BE2C (cell line): Measurements from ENCODE around the gene MAP3K13.

ENCODE experiments used
- DNase-seq: peaks from one replicate; pipeline ENCODE4 v3.0.0-alpha.2; 2020
- H3K27me3 ChIP-seq: fragments of 250-450 bp; sonication (Bioruptor Pico); 2 replicates; pipeline ENCODE4 v1.5.1; 2020; ENCODE audit warnings: mild to moderate bottlenecking
- H3K36me3 ChIP-seq: fragments of 250-450 bp; sonication (Bioruptor Pico); 2 replicates; pipeline ENCODE4 v1.5.1; 2020; ENCODE audit warnings: mild to moderate bottlenecking
- H3K4me1 ChIP-seq: fragments of 250-450 bp; sonication (Bioruptor Pico); 2 replicates; pipeline ENCODE4 v1.5.1; 2020
- H3K4me3 ChIP-seq: 2 replicates; pipeline ENCODE4 v1.5.1; 2011; ENCODE audit warnings: low read depth, low read length
- H3K9me3 ChIP-seq: fragments of 250-450 bp; sonication (Bioruptor Pico); 2 replicates; pipeline ENCODE4 v1.5.1; 2020
- TF ChIP-seq, protein P1 (sequence below): IDR thresholded peaks from 2 replicates; pipeline ENCODE4 v1.5.1; 2012; ENCODE audit warnings: mild to moderate bottlenecking, low read depth, low read length

The MAP3K13 gene

DNA sequence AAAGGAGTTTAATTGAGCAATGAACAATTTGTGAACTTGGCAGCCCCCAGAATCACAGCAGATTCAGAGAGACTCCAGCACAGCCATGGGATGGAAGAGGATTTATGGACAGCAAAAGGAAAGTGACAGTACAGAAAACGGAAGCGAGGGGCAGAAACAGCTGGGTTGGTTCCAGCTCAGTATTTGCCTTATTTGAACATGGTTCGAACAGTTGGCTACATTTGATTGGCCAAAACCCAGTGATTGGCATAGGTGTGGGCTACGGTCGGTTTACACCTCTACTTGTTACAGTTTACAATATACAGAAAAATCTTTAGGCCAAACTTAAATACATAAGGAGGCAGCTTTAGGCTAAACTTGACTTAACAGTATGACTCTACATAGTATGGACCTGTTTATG, 9.7 kb upstream of the MAP3K13 start:
- Histone ChIP-seq H3K36me3 (no peaks in the 10 kb centered on the region), H3K4me3 (no peak overlapping the region), H3K27me3 (no peaks in the 10 kb centered on the region; the same call in 1 of the 2 replicates), H3K4me1 (peaks cover 6% of the 10 kb centered on the region), H3K9me3 (no peaks in the 10 kb centered on the region)
- DNase-seq, result no peak
- TF ChIP-seq, protein P1, sequence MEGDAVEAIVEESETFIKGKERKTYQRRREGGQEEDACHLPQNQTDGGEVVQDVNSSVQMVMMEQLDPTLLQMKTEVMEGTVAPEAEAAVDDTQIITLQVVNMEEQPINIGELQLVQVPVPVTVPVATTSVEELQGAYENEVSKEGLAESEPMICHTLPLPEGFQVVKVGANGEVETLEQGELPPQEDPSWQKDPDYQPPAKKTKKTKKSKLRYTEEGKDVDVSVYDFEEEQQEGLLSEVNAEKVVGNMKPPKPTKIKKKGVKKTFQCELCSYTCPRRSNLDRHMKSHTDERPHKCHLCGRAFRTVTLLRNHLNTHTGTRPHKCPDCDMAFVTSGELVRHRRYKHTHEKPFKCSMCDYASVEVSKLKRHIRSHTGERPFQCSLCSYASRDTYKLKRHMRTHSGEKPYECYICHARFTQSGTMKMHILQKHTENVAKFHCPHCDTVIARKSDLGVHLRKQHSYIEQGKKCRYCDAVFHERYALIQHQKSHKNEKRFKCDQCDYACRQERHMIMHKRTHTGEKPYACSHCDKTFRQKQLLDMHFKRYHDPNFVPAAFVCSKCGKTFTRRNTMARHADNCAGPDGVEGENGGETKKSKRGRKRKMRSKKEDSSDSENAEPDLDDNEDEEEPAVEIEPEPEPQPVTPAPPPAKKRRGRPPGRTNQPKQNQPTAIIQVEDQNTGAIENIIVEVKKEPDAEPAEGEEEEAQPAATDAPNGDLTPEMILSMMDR, result no peak

DNA sequence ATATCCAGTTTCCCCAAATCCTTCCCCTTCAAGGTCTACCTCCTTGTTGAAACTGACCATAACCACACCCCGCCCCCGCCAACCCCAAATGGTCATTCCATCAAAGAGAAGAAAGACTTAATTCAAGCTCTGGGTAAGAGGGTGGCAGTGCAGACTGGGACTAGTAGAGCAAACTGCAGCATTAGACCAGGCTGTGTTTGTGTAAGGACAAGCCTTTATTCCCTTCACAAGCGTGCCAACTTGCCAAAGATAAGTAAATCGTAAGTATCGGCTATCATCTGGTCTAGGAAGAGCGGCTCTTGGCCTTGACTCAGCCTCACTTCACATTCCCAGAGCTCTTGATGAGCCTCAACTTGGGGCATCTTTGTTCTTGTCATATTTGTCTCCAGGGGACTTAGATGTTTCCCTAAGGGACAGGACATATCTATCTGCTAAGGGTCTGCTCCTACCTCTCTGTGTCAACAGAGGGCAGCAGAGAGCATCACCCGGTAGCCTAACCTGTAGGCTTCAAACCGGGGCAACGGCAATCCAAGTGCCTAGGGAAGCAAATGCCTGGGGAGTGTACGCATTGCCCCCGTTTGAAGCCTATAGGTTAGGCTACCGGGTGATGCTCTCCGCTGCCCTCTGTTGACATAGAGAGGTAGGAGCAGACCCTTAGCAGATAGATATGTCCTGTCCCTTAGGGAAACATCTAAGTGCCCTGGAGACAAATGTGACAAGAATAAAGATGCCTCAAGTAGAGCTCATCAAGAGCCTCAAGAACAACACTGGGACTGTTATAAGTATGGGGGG, 8.9 kb upstream of the MAP3K13 start:
- TF ChIP-seq, protein P1, result peak; percentile 87
- Histone ChIP-seq H3K36me3 (no peaks in the 10 kb centered on the region), H3K9me3 (no peaks in the 10 kb centered on the region), H3K27me3 (no peaks in the 10 kb centered on the region; the same call in 1 of the 2 replicates), H3K4me1 (peaks cover 6% of the 10 kb centered on the region), H3K4me3 (no peak overlapping the region)
- DNase-seq, result peak; percentile 92

DNA sequence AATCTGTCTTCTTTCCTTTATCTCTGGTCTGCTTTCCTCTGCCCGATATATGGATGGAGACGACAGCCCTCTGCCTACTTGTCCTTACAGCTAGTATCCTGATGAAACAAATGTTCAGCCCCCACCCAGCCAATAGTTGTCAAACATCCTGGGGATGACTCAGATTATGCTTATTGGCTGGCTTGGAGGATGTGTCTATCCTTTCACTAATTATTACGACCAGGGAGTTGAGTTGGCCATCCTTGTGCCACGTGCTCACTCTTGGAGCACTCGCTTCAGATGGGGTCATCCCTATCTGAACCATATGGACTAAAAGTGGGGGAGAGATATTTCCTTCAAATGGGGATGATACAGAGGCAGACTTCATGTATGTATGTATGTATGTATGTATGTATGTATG, 6.4 kb upstream of the MAP3K13 start:
- TF ChIP-seq, protein P1, result no peak
- Histone ChIP-seq H3K4me3 (no peak overlapping the region), H3K36me3 (no peaks in the 10 kb centered on the region), H3K9me3 (no peaks in the 10 kb centered on the region), H3K27me3 (no peaks in the 10 kb centered on the region; the same call in 1 of the 2 replicates), H3K4me1 (peaks cover 6% of the 10 kb centered on the region)
- DNase-seq, result no peak

DNA sequence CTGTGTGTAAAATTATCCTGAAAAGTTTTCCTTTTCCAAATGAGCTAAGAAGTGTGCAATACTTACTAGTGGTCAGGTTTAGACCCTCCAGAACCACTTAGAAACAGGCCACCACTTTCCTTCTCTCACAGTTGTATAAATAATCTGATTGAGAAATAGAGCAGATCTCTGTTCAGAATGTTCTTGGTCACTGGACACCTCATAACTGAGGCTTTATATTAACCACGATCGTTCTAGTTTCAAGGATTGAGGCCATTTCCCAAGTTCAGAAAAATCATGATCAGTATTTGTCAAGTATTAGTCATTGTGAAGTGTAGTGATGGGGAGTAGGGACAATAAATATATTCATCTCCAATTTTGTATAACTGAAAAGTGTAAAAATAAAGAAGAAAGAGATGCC, 1.0 kb upstream of the MAP3K13 start:
- H3K4me1 ChIP-seq, result peaks cover 9% of the 10 kb centered on the region; the same call in 1 of the 2 replicates
- H3K27me3 ChIP-seq, result no peaks in the 10 kb centered on the region
- TF ChIP-seq, protein P1, result no peak
- H3K36me3 ChIP-seq, result no peaks in the 10 kb centered on the region
- no peaks in the 10 kb centered on the region for H3K9me3 ChIP-seq
- no peak overlapping the region for H3K4me3 ChIP-seq
- no peak for DNase-seq

DNA sequence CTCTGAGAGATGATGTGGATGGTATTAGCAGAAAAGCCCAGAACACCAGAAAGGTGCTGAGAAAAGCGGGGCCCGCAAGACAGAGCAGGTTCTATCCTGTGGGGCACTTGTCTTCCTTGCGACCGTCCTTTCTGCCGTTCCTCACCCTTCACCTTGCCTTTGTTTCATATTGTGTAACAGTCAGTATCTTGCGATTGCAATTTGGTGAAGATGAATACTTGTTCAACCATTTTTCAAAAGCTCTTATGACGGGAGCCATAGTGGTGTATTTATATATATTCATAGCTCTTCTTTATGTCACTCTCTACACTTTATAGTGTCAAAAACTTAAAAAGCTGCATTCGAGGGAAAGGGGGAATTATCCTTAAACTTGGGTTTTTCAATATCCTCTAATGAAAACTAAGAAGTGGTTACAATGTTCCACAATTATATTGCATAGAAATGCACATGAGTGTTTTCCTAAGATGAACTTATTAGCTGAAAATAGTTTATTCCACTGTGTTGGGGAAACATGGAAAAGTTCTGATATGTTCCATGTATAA, 797 bp downstream of the MAP3K13 start:
- H3K4me1 ChIP-seq, result peaks cover 9% of the 10 kb centered on the region; the same call in 1 of the 2 replicates
- no peaks in the 10 kb centered on the region for H3K36me3 ChIP-seq
- TF ChIP-seq, protein P1, result no peak
- H3K4me3 ChIP-seq, result peak overlapping the region; percentile 91
- H3K9me3 ChIP-seq, result no peaks in the 10 kb centered on the region
- no peaks in the 10 kb centered on the region for H3K27me3 ChIP-seq
- no peak for DNase-seq
